NCI-H2171 (cell line): ENCODE results near the gene CRK.
"Not testable (repeated sequence)": the region's sequence is repeated elsewhere in the genome, so short reads cannot be mapped to it uniquely, and the experiment has no call there.

Experiments used
- DNase-seq: peaks from one replicate; lab custom pipeline; 2025; lab: John Stamatoyannopoulos, UW

The CRK gene

DNA sequence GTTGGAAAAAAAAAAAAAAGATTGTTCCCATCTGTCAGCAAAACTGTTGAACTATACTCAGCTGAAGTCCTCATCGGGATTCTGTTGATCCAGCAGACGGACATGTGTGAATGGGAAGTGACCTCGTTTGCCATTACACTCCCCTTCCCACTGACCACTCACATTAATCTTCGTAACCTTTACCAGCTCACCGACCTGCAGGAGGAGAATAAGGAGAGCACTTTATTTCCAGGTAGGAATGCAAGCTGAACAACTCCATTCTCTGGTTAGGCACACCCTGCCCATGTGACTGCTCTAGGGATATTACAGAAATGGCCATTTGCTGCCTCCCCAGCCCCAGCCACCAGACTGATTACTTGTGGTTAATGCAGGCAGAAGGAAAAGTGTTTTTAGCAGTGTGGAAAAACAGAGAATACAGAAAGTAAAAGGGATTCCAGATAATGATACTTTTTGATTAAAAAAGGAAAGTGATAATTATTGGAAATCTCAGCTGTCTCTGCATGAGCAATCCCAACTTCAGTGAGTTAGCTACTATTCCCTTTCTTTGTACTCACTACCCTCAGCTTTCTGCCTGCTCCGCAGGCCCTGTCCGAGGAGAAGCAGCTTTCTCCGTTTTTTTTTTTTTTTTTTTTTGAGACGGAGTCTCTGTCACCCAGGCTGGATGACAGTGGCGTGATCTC, 32.4 kb downstream of the CRK start:
- no peak for DNase-seq

DNA sequence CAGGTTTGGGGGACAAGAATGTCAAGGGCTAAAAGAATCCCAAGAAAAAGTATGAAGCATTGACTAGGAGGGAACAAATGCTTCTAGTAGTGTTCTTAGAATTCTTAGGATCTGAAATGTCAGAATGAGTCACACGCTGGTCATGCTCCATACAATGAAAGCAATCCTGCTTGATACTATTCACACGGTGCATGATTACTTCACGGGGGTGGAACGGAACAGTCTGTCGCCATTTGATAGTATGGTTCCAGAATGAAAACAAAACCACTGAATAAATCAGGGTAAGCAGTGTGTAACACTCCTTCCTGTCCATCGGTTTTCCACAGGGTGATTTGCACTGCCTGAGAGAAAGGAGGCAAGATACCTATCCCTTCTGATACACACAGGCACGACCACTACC, 33.1 kb downstream of the CRK start:
- DNase-seq: peak; percentile 46

DNA sequence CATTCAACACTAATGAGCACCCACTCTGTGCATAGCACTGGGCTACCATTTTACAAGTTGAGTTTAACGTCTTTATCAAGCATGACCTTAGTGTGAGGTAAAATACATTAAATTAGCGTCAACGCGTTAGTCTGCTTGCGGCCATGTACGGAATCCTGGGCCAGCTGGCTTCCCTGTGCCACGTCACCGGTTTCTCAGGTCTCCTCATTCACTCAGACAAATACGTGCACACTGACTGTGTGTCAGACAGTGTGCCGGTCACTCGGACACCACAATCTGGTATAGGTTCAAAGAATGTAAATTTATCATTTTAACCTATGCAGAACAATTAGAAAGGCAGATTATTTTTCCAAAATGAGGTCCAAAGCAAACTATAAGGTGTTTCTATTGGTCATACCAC, 34.6 kb downstream of the CRK start:
- DNase-seq: no peak

DNA sequence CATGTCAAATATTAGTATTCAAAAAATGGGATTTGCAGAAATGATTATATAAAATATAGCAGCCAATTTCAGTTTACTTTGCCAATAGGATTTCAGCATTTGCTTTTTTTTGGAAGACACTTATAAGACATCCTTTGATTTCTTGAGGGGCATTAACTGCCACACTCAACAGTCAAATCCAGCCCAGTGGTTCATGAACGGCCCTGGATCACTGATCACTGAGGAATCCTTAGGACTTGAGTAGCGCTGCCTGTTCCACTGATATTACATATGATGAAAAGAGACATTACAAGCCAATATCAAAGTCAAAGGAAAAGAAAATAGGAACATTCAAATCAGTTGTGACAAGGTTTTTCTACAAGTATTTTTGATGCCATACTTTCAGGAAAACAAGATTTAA, 35.1 kb downstream of the CRK start:
- DNase-seq: no peak

DNA sequence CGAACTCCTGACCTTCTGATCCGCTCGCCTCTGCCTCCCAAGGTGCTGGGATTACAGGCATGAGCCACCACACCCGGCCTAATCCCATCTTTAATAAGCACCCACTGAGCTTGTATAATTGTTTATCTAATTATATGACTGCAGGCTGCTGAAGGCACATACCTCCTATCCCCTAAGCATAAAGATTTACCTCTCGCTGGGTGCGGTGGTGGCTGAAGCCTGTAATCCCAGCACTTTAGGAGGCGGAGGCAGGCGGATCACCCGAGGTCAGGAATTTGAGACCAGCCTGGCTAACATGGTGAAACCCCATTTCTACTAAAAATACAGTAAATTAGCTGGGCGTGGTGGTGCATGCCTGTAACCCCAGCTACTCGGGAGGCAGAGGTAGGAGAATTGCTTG, 35.9 kb downstream of the CRK start:
- no peak for DNase-seq

DNA sequence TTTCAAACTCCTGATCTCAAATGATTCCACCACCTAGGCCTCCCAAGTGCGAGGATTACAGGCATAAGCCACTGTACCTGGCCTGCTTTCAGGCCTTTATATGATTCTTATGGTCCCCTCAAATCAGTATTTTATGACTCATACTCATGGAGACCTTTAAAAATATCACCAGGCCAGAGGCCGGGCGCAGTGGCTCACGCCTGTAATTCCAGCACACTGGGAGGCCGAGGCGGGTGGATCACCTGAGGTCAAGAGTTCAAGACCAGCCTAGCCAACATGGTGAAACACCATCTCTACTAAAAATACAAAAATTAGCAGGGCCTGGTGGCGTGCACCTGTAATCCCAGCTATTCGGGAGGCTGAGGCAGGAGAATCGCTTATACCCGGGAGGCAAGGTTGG, 37.6 kb downstream of the CRK start:
- DNase-seq: not testable (repeated sequence)

DNA sequence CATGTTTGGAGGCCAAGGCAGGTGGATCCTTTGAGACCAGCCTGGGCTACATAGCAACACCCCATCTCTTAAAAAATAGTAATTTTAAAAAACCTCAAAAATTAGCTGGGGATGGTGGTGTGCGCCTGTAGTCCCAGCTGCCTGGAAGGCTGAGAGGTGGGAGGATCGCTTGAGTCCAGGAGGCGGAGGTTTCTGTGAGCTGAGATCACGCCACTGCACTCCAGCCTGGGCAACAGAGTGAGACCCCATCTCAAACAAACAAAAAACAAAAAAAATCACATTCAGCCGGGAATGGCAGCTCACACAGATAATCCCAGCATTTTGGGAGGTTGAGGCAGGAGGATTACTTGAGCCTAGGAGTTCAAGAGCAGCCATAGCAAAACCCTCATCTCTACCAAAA, 39.6 kb downstream of the CRK start:
- no peak for DNase-seq

DNA sequence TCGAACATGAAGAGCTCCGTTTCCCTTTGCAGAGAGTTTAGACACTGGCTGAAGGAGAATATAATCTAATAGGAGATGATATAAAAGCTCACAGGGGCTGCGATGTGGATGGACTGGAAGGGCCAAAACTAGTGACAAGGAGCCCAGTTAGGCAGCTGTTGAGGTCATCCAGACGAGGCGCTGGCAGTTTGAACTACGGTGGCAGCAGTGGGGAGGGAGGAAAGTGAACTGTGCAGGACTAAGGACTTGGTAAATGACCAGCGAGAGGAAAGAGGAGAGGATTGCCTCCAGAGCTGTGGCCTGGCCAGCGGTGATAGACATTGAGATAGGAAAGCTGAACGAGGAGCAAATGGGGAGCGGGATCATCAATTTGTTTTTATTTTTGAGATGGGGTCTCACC, 41.4 kb downstream of the CRK start:
- DNase-seq: no peak

DNA sequence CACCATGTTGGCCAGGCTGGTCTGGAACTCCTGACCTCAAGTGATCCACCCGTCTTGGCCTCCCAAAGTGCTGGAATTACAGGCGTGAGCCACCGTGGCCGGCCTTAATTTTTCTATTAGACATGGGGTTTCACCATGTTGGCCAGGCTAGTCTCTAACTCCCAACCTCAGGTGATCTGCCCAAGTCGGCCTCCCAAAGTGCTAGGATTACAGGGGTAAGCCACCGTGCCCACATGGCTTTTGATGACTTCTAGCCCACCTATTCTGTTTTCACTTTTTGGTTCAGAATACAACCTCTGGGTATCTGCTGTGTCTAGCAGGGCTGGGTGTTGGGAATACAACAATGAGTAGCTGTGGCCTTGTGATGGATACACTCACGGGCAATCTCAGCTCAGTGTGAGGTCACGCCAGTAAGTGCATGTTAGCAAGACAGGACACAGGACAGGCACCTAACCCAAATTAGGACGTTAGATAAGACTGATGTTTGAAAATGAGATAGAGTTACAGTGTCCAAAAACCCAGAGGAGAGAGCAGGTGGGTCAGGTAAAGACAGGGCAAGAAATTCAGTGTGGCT, 41.9 kb downstream of the CRK start:
- no peak for DNase-seq

DNA sequence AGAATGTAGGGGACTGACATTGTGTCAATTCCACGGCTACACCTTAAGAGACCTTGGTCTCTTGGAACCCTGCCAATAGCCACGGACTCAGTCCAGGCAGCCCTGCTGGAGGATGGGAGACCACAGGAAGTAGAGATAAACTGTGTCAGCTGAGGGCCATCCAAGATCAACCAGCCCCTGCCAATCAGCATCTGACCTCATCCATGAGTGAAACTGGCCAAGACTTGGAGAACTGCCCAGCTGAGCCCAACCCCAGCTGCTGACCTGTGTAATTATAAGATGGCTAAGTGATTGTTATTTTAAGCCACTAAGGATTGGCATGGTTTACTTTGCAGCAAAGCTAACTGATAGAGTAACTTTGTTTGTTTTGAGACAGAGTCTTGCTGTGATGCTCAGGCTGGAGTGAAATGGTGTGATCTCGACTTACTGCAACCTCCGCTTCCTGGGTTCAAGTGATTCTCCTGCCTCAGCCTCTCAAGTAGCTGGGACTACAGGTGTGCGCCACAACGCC, 42.7 kb downstream of the CRK start:
- no peak for DNase-seq

DNA sequence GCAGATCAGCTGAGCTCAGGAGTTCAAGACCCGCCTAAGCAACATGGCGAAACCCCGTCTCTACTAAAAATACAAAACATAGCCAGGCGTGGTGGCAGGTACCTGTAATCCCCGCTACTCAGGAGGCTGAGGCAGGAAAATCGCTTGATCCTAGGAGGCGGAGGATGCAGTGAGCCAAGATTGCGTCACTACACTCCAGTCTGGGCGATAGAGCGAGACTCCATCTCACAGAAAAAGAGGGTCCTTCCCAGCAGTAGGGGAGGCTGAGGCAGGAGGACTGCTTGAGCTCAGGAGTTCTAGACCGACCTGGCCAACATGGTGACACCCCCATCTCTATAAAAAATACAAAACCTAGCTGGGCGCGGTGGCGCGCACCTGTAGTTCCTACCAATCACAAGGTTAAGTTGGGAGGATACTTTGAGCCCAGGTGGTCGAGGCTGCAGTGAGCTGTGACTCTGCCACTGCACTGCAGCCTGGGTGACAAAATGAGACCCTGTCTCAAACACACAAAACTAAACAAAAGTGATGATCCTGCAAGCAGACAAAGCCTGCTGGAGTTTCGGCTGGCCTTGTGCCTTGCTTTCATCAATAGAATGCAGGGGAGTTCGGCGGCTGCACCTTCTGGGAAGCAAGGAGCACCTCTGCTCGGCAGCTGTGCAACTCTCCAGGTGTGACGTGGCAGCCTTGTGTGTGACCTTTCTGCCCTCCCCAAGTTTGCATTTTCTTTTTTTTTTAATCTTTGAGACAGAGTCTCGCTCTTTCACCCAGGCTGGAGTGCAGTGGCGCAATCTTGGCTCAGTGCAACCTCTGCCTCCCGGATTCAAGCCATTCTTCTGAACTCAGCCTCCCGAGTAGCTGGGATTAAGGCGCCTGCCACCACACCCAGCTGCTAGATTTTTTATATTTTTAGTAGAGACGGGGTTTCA, 43.6 kb downstream of the CRK start:
- no peak for DNase-seq

DNA sequence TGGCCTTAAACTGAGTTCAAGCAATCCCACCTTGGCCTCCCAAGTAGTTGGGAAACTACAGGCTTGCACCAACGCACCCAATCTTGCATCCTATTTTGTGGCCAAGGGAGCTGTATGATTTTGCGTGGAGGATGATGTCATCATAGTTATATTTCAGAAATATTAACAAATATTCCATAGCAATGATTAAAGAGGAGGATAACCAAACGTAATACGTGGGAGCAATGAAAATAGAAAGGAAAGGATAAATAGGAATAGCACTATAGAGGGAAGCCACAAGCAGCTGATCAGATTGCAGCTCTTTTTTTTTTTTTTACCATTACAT, 53.8 kb downstream of the CRK start:
- DNase-seq: no peak

DNA sequence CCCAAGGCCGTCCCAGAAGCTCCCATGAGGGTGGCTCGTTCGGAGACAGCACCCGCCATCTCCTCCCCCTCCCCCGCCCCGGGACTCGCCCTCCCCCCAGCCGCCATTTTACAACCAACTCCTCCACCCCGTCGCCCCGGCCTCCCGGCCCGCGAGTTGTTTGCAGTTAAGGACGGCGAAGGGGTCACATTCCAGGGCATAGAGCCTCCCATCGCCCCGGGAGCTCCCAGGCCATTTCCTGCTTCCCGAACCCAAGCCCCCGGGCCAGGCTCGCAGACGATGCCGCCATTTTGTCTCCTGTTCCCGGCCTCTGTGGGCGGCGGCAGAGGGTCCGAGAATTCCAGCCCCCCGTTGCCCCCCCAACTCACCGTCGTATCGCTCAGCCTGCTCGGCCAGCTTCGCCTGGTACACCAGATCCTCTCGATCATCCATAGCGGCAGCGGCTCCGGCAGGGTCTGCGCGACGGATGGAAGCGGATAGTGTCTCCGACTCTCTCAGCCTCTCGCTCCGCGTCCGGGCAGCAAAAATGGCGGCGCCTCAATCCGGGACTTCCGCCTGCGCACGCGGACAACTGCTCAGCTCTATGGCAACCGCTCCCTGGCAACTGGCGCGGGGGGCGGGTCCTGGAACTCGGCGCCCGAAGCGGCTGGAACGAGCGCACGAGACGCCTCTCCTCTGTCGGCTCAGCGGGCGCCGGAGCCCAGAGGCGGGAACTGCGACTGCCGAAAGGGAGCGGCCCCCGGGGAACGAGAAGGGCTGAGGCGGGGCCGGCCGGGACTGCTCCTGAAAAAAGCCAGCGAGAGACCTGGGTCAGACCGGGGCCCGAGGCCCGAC, 56.1 kb downstream of the CRK start, which contains the start of gene YWHAE:
TSS of gene YWHAE (minus strand) at position 544 of the 834 bp plus-strand sequence. CDS start at position 432, 112 bp downstream.
- peak; percentile 97 for DNase-seq

DNA sequence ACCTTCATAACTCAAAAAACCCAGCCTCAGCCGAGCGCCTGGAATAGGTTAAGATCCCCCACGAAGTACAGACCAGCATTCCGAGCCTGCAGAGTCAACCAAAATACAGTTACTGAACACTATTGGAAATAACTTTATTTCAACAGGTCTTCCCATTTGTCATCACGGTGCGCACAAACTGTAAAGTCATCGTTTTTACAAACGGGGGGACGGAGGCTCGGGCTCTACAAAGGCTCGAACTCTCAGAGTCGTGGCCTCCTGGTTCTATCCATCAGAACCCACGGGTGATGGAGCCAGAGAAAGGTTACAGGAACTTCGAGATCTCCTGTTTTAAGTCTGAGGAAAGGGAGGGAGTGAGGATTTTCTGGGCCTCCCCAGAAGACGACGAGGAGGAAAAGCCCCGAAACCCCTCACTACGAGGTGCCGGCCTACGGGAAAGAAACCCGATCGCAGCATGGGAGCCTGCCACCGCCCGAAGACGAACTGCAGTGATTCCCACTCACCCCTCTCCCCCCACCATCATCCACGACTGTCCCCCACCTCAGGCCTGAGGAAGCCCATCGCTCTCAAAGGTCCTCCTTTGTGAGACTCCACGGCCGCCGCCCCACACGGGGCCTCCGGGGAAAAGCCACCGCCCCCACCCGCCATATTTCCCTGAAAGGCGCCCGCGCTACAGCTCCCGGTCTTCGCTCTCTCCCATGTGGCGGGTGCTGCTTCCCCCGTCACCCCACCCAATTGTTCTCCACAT, 56.9 kb downstream of the CRK start:
- no peak for DNase-seq

DNA sequence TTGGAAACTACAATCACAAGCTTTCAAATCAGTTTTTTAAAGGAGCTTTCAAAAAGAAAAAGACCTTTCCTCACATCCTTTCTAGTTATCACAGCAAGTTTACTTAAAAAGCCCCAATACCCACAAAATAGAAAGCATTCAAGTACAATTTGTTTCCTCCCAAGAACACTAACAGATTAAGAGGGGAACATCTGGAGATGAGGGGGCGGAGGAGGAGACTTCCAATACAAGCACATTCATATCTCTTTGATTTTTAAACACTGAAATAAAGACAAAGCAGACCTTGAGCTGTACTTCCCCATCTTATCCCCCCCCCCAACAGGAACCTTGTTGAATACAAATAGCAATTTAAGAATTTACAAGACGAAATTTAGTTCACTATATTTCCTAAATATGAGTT, 58.0 kb downstream of the CRK start:
- no peak for DNase-seq

DNA sequence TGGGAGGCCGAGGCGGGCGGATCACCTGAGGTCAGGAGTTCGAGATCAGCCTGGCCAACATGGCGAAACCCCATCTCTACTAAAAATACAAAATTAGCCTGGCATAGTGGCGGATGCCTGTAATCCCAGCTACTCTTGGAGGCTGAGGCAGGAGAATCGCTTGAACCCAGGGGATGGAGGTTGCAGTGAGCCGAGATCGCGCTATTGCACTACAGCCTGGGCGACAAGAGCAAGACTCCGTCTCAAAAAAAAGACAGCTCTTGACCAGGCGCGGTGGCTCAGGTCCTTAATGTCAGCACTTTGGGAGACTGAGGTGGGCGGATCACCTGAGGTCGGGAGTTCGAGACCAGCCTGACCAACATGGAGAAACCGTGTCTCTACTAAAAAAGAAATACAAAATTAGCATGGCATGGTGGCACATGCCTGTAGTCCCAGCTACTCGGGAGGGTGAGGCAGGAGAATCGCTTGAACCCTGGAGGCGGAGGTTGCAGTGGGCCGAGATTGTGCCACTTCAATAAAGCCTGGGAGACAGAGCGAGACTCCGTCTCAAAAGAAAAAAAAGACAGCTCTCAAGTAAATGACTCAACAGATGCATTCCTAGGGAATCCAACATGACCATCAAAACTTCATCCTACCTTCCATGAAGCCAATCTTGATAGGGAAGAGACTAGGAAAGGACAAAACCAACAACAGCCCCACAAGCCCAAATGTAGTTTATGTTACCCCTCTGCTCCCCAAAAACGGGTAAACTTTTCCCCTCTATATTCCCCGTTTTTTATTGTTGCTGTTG, 60.0 kb downstream of the CRK start:
- not testable (repeated sequence) for DNase-seq

DNA sequence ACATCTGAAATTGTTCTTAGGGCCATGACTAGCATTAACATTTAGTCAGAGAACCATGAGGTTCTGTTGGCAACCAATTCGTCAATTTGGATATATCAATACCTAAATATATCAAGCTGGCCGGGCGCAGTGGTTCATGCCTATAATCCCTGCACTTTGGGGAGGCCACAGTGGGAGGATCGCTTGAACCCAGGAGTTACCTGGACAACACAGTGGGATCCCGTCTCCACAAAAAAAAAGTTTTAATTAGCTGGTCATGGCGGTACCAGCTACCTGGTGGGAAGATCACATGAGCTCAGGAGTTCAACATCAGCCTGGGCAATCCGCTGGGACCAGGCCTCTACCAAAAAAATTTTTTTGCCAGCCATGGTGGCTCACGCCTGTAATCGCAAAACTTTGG, 64.5 kb downstream of the CRK start:
- no peak for DNase-seq

DNA sequence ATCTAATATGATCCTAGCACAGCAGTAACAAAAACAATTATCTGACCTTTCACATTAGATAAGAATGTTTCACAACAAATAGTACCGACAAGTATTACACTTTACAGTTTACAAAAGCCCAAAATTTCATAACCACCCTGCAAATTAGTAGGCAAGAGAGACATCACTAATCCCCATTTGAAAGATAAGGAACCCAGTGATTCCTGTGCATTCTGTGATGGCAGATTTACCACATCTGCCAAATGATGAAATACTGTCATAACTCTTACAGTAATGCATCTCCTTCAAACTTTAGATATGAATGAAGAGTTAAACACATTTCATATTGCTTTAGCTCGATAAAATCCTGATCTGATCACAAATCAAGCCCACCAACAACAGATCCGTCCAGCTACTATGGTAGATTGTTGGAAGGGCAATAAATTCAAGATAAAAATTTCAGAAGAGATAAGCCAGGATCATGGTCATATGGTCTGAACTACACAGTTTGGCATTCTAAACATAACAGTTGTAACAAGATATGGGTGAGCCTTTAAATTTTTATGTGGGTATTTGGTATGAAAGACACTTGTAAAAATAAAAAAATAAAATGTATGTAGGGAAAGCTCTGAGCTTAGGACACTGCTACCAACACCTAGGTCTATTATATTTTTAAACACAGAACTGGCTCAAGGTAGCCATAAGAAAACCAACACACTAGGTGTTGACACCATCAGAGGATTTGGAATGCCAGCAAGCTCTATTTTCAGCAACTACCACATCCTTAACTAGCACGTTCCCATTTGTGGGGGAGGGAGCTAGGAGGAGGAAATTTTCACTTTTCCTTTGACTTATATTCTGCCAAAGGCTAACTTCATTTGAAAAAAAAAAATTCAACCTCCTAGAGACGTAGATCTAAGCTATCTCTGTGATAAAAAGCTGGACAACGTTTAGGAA, 65.3 kb downstream of the CRK start:
- no peak for DNase-seq

DNA sequence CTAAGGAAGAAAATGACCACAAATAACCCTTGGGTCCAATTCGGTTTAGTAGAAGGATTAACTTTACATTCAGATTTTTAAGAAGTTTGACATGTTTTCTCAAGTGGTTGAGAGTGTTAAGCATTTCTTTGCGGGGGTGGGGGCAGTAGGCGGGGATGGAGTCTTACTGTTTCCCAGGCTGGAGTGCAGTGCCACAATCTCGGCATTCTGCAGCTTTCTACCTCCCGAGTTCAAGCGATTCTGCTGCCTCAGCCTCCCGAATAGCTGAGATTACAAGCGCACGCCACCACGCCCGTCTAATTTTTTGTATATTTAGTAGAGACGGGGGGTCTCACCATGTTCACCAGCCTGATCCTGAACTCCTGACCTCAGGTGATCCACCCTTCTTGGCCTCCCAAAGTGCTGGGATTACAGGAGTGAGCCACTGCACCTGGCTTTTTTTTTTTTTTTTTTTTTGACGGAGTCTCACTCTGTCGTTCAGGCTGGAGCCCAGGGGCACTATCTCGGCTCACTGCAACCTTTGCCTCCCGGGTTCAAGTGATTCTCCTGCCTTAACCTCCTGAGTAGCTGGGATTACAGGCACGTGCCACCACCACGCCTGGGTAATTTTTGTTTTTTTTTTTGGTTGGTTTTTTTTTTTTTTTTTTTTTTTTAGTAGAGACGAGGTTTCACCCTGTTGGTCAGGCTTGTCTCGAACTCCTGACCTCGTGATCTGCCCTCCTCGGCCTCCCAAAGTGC, 68.4 kb downstream of the CRK start:
- DNase-seq: not testable (repeated sequence)
